ENCODE results near the gene GLS.

DNA sequence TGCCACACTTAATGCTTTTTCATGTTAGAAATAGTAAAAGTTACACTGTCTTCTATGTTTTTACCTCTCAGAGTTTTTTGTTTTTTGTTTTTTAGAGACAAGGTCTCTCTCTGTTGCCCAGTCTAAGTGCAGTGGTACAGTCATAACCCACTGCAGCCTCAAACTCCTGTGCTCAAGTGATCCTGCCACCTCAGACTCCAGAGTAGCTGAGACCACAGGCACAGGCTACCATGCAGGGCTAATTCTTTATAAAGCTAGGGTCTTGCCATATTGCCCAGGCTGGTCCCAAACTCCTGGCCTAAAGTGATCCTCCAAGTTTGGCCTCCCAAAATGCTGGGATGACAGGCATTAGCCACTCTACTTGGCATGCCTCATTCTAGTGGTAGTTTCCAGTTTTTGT, 33.1 kb downstream of the GLS start:
- TF ChIP-seq, protein P1, sequence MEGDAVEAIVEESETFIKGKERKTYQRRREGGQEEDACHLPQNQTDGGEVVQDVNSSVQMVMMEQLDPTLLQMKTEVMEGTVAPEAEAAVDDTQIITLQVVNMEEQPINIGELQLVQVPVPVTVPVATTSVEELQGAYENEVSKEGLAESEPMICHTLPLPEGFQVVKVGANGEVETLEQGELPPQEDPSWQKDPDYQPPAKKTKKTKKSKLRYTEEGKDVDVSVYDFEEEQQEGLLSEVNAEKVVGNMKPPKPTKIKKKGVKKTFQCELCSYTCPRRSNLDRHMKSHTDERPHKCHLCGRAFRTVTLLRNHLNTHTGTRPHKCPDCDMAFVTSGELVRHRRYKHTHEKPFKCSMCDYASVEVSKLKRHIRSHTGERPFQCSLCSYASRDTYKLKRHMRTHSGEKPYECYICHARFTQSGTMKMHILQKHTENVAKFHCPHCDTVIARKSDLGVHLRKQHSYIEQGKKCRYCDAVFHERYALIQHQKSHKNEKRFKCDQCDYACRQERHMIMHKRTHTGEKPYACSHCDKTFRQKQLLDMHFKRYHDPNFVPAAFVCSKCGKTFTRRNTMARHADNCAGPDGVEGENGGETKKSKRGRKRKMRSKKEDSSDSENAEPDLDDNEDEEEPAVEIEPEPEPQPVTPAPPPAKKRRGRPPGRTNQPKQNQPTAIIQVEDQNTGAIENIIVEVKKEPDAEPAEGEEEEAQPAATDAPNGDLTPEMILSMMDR (IDR thresholded peaks at IDR 0.05; ENCODE audit: extremely low read depth in 1 of 2, insufficient read depth in 1 of 2, low read depth in 1 of 2, low read length in 2 of 2), result no peak
- TF ChIP-seq POLR2A (IDR thresholded peaks at IDR 0.05; ENCODE audit: low read depth, low read length) (no peak), EZH2 (IDR thresholded peaks at IDR 0.05; ENCODE audit: borderline replicate concordance, low read depth, low read length, severe bottlenecking) (no peak)

Data from endothelial cell of umbilical vein (primary cell).